Stimulated activated CD8-positive, alpha-beta memory T cell treated with anti-CD3 and anti-CD28 coated beads, Interleukin-4, amount 100 ng/mL, for 48 hours (primary cell): ENCODE measurements around the gene B4GALNT1.
A peak's percentile ranks its signal among the peaks of the same experiment; 100 is the strongest.
"Not testable (repeated sequence)": the region's sequence is repeated elsewhere in the genome, so short reads cannot be mapped to it uniquely, and the experiment has no call there.

Experiments
- DNase-seq: peaks from one replicate; pipeline ENCODE4 v3.0.0-alpha.2; 2020

The B4GALNT1 gene

DNA sequence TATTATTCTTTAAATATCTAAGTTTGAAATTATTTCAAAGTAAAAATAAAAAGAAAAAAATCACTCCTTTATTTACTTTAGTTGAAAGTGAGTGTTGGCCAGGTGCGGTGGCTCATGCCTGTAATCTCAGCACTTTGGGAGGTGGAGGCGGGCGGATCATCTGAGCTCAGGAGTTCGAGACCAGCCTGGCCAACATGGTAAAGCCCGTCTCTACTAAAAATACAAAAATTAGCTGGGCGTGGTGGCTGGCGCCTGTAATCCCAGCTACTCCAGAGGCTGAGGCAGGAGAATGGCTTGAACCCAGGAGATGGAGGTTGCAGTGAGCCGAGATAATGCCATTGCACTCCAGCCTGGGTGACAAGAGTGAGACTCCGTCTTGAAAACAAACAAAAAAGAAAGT, 3.7 kb upstream of the B4GALNT1 start:
- not testable (repeated sequence) for DNase-seq

DNA sequence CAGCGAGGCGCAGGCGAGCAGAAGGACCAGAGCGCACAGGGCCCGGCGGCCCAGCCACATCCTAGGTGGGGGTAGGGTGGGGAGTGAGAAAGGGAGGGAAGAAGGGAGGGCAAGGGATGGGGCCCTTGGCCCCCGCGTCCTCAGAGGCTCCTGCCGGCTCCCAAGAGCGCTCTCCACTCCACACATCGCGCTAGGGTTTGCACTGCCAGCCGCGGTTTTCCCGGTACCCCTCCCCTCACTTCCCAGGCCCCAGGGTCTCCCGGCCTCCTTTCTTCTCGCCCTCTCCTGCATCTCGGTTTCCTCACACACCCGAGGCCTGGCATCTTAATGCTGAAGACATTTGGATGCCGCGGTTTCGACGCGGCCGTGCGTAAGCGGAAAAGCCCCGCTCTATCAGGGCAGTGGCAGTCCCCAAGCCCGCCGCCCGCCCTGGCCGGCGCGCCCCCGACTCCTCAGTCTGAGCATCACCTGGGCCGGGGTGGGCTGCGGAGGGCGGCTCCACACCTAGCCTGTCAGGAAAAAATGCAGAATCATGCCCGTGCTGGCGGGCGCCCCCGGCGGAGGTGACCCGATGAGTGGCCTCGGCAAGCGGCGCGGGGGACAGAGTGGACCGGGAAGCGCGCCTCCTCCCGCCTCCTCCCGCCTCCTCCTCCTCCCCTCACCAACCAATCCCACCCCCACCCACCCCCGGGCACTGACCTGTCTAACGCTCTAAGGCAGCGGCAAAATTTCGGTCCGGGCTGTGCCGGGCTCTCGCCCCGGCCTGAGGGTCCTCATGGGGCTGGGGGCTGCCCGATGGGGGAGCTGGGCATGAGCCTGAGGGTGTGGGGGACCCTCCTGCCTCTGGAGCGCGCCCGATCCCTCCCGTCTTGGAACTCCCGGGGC, 686 bp downstream of the B4GALNT1 start:
- peak; percentile 46 for DNase-seq

DNA sequence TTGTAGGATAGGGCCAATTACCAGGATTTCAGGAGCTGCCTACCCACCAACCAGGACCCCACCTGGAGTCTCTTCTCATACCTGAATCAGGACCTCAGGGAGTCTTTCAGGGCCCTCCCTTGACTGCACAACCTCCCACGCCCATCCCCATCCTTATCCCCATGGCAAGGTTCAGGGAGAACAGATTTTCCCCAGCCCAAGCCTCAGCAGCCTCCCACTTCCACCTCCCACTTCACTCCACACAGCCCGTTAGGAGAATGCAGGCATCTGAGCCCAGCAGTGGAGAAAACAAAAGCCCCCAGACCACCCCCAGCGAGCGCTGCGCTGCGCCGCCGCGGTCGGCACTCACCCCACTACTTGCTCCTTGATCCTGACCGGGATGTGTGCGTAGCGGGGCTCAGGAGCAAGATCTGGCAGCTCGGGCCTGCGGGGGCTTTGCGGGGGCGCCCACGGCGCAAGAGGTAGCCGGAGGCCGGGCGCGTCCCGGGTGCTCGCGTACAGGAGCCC, 1.4 kb downstream of the B4GALNT1 start:
- DNase-seq, result no peak

DNA sequence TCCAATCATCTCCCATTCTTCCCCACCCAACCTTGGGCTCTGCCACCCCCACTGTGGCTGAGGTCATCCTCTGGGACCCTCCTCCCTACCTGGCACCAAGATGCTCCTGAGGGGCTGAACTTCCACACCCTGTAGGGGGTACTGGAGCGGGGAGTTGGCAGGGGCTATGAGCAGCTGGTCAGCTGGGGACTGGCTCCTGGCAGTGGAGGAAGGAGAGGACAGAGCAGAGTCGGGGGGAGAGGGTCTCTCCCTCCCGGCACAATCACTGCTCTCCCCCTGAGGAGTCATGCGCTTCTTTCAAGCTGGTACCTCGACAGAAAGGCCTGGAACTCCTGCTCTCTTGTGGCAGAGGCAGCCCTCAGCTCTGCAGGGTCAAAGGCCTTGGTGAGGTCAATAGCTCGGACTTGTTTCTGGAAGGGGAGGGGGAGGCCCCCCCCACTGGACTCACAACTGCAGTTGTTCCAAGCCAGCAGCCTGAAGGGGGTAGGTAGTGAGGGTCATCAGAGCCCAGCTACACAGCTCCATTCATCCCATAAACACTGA, 2.0 kb downstream of the B4GALNT1 start:
- DNase-seq, result no peak

DNA sequence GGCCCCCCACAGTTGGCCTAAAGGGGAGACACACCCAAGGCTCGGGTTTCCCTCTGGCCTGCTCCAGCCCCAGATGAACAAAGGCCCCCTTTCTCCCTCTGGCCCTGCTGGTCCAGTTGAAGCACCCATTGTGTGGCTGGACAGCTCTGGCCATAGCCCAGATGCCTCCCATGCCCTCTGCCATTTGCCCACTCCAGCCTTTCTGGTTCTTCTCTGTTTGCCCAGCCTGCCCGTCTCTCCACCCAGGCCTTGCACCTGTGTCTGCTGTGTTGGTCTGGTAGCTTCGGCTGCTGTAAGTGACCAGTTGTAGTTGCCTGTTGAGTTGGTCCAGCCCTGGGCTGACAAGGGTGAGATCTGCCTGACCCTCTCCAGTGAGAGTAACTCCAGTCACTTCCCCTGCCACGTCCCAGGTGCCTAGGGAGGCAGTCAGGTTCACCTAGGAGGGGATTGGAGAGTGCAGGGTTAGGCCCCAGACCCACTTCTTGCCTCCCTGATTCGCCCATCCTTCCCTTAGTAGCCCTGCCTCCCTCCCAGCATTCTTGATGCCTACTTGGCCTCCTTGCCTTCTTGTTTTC, 3.0 kb downstream of the B4GALNT1 start:
- peak; percentile 23 for DNase-seq

DNA sequence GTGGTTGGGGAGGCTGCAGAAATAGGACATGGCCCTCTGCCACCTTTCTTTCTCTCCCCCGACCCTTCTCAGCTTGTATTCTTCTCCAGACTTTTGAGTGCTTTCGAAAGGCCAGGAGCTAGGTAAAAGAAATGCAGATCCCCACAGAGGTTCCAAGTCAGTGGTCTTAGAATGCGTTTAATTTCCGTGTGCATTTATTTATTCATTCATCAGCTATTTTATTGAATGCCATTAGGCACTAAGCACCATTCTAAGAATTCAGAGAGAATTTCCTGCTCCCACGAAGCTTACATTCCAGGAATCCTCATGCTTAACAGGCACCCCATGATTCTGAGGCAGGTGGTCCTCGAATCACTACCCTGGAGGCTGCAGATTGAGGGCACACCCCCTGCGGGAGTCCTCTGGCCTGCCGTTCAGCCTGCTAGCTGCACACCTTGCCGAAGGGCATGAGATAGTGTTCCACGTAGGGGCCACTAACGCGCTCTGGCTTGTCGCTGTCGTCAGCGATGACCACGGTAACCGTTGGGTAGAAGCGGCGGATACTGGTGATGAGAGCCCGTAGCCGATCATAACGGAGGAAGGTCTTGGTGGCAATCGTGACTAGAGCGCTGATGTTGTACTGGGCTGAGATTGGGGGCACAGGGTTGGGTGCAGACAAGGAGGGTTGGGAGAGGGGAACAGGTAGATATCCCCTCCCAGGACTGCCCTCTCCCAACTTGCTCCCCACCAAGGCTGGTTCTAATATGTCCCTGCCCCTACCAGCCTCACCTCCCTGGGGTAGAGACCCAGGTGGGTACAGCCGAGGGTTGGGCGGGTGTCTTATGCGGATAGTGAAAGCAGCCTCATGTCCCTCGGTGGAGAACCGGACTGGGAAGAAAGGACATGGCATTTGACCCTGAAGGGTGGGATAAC, 4.5 kb downstream of the B4GALNT1 start:
- DNase-seq, result peak; percentile 21

DNA sequence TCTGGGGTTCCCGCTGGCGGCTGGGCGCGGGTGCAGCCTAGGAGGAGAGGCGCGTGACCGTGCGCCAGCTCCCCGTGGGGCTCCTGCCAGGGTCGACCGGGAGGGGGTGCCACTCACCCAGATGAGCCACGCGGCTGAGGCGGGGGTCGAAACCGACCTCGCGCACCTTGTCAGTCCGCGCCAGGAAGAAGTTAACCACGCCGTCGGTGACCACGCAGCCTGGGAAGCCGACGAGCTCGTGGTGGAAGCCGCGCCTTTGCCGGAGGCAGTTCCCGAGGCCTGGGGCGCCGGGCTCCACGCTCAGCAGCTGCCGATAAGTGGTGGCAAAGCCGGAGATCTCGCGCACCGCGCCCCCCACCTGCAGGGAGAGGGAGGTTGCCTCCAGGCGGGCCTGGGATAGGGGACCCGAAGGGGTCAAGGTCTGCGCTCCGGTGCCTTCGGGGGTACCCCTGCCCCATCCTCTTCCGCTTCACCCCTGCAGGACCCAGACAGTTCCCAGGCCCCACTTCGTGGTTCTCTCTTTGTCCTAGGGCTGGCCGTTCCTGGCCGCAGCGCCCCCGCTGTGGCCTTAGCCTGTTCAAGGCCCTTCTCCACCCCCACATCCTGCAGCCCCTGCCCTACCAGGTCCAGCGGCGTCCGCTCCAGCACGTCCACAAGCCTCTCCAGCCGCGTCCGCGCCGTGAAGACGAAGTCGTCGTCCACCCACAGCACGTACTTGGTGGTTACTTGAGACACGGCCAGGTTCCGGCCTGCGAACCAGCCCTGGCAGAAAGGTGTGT, 5.3 kb downstream of the B4GALNT1 start:
- DNase-seq, result peak; percentile 56

DNA sequence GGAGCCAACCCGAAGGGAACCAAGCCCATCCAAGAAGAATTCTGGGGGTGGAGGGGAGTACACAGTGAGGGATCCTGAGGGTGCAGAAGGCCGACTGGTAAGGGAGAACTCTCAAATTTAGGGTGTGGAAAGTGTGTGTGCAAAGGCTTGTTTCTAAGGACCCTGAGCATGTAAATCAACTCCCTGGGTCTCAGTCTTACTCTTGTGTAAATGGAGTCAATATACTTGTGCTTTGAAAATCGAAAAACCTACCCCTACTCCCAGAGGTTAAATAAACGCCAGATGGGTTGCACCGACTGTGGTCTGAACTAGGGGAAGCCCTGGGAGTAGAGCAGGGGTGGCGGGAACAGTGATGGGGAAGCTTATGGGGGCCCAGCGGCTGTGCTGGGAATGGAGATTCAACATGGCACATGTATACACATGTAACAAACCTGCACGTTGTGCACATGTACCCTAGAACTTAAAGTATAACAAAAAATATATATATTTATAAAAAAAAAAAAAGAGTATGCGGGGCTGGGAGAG, 6.0 kb downstream of the B4GALNT1 start:
- no peak for DNase-seq

DNA sequence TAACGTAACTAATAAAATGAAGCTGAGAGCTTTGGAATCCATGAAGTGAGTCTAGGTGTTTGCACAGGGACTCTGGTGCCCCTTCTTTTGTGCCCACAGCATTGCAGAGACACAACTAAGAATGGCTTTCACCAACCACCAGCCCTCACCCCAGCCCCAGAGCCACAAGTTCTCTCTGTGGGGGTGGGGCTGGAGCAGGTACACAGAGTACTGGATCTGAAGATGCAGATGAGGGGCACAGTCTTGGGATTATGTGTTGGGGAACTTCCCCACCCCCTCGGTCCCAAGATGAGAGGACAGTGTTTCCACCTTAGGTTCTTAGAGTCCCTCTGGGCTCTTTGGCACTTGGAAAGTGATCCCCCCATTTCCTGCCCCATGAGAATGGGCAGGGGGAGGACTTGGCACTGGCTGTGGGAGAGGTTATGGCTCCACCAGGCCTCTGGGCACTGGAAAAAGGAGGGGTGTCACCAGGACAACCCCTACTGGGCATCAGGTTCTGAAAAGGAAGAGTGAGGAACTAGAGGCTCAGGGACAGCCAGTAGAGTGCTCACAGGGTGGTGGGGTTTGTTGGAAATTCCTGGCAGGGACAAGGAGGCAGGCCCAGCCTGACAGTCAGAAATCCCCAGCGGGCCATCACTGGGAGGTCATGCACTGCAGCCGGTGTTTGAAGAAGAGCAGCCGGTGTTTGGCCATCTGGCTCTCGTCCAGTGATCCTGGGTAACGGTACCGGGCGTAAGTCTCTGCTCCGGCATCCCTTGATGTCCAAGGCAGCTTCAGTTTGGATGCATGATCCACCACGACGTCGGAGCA, 6.7 kb downstream of the B4GALNT1 start:
- DNase-seq, result peak; percentile 22

DNA sequence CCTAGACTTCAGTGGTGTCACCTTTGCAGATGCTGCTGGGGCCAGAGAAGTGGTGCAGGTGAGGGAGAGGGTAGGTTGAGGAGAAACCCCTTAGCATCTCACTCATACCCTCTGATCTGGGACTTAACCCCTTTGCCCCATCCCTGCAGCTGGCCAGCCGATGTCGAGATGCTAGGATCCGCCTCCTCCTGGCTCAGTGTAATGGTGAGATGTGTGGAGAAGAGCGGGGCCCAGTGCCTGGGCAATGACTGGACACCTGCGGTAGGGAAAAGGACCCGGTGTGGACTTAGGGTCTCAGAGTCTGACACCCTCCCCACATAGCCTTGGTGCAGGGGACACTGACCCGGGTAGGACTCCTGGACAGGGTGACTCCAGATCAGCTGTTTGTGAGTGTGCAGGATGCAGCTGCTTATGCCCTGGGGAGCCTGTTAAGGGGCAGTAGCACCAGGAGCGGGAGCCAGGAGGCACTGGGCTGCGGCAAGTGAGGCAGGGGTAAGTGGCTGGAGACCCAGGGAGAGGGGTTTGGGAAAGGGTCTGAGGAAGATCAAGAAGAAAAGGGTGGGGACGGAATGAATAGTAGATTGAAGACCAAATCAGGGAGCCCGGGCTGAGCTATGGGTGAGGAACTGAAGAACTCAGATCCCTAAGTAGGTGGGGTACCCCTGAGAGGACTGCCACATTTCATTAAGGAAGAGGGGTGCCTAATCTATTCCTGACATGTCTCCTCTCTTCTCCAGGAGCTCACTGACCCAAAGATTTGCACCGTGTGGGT, 7.6 kb downstream of the B4GALNT1 start:
- DNase-seq, result no peak

DNA sequence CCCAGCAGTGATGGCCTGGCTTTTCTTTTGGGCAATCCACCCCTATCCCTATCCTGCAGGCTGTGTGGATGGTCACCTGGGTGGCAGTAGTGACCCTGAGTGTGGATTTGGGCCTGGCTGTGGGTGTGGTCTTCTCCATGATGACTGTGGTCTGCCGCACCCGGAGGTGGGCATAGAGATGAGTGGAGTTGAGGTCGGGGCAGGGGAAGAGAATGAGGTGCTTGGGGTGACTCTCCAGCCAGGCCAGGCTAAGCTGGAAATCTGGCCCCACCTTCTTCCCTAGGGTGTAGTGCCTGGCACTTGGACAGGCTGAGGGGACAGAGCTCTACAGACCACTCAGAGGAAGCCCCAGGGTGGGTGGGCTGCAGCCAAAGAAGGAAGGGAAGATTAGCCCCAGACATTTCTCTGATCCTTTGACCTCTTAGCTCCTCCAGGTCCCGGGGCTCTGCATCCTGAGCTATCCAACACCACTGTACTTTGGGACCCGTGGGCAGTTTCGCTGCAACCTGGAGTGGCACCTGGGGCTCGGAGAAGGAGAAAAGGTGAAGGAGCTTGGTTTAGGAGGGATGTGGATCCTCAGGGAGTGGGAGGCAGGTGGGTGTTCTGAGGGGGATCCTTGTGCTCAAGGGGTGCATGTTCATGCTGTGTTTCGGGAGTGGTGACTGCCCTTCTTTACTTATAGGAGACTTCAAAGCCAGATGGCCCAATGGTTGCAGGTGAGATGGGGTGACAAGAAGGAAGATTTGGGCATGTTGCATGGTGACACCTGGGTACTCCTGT, 8.4 kb downstream of the B4GALNT1 start:
- no peak for DNase-seq

DNA sequence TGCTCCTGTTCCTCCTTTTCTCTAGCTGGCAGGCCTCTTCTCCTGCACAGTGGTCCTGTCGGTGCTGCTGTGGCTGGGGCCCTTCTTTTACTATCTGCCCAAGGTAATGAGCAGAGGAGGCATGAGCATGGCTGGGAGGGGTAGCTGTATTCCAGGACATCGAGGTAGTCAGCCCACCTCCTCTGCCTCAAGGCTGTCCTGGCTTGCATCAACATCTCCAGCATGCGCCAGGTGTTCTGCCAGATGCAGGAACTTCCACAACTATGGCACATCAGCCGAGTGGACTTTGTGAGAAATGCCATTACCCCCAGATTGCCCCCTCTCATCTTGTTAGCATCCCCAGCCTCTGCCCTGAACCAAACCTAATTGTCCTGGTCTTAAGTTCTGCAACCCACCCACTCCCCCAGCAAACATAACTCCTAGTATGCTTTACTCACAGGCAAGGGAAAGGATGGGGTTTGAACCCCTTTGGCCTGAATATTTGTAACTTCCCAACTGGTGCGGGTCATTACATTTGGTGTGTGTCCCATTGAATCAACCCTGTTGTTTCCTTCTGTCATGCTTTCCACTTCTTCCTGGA, 9.1 kb downstream of the B4GALNT1 start:
- no peak for DNase-seq

DNA sequence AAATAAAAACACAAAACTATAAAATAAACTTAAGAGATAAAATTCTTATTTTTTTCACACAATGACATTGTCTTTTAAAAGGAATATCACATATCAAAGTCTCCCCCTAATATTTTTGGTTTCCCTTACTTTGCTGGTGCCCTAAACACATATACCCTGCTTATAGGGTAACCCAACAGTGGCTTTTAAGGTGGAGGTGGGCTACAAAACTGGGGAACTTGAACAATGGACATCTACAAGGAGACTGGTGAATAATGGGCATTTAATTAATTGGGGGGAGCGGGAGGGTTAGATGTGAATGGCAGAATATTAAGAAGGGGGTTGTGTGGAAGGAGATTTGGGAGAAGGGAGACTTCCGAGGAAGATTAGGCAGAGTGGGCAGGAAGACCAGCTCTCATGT, 9.6 kb downstream of the B4GALNT1 start:
- DNase-seq, result no peak

DNA sequence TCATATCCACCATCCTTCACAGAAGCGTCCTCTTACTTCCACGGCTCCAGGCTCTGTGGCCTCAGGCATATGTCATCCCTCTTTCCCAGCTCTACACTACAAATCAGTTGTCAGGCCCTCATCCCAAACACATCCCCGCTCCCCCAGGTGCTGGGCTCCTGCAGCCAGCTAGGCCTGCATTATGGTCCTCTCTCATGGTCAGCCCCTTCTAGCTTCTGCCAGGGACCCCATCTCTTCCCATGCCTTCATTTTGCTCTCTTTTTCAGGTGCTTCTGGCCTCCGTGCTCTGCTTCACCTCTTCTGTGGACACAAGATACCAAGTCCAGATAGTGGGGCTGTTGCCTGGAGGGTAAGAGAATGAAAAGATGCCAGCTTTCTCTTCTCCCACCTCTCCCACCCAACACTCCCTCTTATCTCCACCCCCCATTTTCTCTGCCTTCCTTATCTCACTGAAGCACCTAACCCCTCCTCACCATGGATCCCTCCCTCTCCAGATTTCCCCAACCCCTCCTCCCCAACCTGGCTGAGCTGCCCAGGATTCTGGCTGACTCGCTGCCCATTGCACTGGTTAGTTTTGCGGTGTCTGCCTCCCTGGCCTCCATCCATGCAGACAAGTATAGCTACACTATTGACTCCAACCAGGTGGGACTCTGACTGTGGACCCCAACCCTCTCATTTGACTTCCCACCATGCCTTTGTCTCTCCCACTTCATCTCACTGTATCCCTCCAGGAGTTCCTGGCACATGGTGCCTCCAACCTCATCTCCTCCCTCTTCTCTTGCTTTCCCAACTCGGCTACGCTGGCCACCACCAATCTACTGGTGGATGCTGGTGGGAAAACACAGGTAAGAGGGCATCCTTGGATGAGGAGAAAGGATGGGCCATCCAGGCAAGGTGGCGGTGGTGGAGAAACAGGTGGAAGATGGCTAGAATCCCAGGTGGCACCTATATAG, 10.4 kb downstream of the B4GALNT1 start:
- no peak for DNase-seq

DNA sequence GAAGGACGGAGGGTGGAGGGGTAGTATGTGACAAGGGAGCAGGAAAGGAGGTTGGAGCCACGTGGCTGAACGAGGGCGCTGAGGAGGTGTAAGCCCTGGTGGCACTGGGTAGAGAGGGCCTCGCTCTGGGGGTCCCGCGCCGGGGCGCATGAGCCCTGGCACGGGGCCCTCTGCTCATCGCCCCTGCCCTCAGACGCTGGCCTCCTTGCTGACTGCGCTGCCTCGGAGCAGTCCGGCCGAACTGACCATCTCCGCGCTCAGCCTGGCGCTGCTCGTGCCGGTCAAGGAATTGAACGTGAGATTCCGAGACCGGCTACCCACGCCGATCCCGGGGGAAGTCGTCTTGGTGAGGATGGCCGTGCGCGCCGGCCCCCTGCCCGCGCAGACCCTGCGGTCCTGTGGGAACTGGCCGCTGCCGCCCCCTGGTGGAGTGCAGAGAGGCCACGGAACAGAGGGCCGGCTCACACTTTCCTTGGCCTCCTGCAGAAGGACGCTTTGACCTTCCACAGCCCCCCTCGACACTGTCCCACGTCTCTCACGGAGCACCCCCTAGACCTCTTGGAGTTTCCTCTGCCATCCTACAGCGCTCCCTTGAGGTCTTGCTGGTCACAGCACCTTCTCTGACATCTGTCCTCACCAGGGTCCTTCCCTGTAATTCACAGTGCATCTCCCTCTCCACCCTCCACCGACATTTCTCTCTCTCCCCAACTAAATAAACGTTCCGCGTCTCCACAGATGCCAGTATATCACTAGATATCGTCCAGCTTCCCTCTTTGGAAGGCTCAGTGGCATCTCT, 11.3 kb downstream of the B4GALNT1 start:
- DNase-seq, result peak; percentile 81

DNA sequence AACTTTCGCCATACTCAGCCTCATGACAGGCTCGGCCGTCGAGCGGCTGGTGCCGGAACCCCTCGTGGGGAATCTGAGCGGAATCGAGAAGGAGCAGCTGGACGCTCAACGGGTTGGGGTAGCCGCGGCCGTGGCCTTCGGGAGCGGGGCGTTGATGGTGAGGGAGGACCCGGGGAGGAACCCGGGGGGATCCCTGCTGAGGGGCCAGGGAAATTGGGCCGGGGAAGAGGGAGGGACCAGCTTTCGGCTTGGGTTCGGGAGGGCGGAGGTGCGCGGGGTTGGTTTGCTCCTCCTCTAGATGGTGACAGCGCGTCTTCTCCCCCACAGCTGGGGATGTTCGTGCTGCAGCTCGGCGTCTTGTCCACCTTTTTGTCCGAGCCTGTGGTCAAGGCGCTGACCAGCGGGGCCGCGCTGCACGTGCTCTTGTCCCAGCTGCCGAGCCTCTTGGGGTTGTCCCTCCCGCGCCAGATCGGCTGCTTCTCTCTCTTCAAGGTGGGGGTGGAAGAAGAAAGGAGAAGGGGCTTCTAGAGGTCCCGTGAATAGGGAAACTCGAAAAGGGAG, 12.0 kb downstream of the B4GALNT1 start:
- DNase-seq, result no peak
